TTC549 (cell line): Measurements from ENCODE around the gene DLG2.

Source experiments
- FAIRE-seq: peaks from 2 replicates; lab custom pipeline; 2012; peaks lifted over from hg19 to GRCh38; lab: Jason Lieb, UNC

DLG2 gene

GRCh38 chr11:84089072-84090057 lies 1537.8 kb downstream of the DLG2 start:
- no peak for FAIRE-seq

GRCh38 chr11:84071851-84072250 lies 1555.3 kb downstream of the DLG2 start:
- FAIRE-seq: no peak

- no peak for FAIRE-seq
Observed at GRCh38 chr11:84069048-84069447, 1558.1 kb downstream of the DLG2 start.

GRCh38 chr11:84061726-84062125 lies 1565.4 kb downstream of the DLG2 start:
- no peak for FAIRE-seq

GRCh38 chr11:84056653-84057376 lies 1570.3 kb downstream of the DLG2 start:
- no peak for FAIRE-seq

GRCh38 chr11:84045146-84045545 lies 1582.0 kb downstream of the DLG2 start:
- no peak for FAIRE-seq

- no peak for FAIRE-seq
Observed at GRCh38 chr11:84044706-84045105, 1582.4 kb downstream of the DLG2 start.

GRCh38 chr11:84036664-84037194 lies 1590.4 kb downstream of the DLG2 start:
- no peak for FAIRE-seq

GRCh38 chr11:84035645-84036044 lies 1591.5 kb downstream of the DLG2 start:
- FAIRE-seq: no peak

GRCh38 chr11:84034484-84034883 lies 1592.7 kb downstream of the DLG2 start:
- no peak for FAIRE-seq

GRCh38 chr11:84024266-84024665 lies 1602.9 kb downstream of the DLG2 start:
- FAIRE-seq: no peak

- no peak for FAIRE-seq
Observed at GRCh38 chr11:84022695-84023094, 1604.4 kb downstream of the DLG2 start.

- FAIRE-seq: no peak
Observed at GRCh38 chr11:84022201-84022600, 1604.9 kb downstream of the DLG2 start.

- no peak for FAIRE-seq
Observed at GRCh38 chr11:84021291-84021690, 1605.9 kb downstream of the DLG2 start.

GRCh38 chr11:84019571-84020194 lies 1607.5 kb downstream of the DLG2 start:
- no peak for FAIRE-seq

- FAIRE-seq: no peak
Observed at GRCh38 chr11:84014539-84014938, 1612.6 kb downstream of the DLG2 start.

GRCh38 chr11:84012171-84012826 lies 1614.8 kb downstream of the DLG2 start:
- no peak for FAIRE-seq

GRCh38 chr11:84003181-84003580 lies 1624.0 kb downstream of the DLG2 start:
- FAIRE-seq: no peak

GRCh38 chr11:83998921-83999320 lies 1628.2 kb downstream of the DLG2 start:
- no peak for FAIRE-seq

- FAIRE-seq: no peak
Observed at GRCh38 chr11:83990160-83990733, 1636.9 kb downstream of the DLG2 start.

- no peak for FAIRE-seq
Observed at GRCh38 chr11:83982825-83983224, 1644.3 kb downstream of the DLG2 start.

- no peak for FAIRE-seq
Observed at GRCh38 chr11:83979593-83979992, 1647.6 kb downstream of the DLG2 start.
